Activated naive CD4-positive, alpha-beta T cell treated with anti-CD3 and anti-CD28 coated beads, Interleukin-2, amount 50 U/mL, for 24 hours (primary cell): Measurements from ENCODE around the gene TF.
"Not testable (repeated sequence)": the region's sequence is repeated elsewhere in the genome, so short reads cannot be mapped to it uniquely, and the experiment has no call there.

Experiments used
- H3K27ac Mint-ChIP-seq: one replicate; pipeline ENCODE4 v1.8.0; 2021; ENCODE audit warnings: mild to moderate bottlenecking, mixed read lengths
- H3K27me3 Mint-ChIP-seq: one replicate; pipeline ENCODE4 v1.8.0; 2021; ENCODE audit warnings: mixed read lengths
- H3K36me3 Mint-ChIP-seq: one replicate; pipeline ENCODE4 v1.8.0; 2021; ENCODE audit warnings: mixed read lengths
- H3K4me1 Mint-ChIP-seq: one replicate; pipeline ENCODE4 v1.8.0; 2021; ENCODE audit warnings: mixed read lengths
- H3K4me3 Mint-ChIP-seq: one replicate; pipeline ENCODE4 v1.8.0; 2021; ENCODE audit warnings: mild to moderate bottlenecking, mixed read lengths
- H3K9me3 Mint-ChIP-seq: one replicate; pipeline ENCODE4 v1.8.0; 2021; ENCODE audit warnings: mixed read lengths

The TF gene

GRCh38 chr3:133745981-133746711, at the start of gene TF:
TSS of gene TF (plus strand) at chr3:133746393. CDS start at chr3:133746441, 48 bp downstream.
- Mint-ChIP-seq H3K36me3 (peaks cover 1% of the 10 kb centered on the region), H3K4me3 (no peak within 1 kb of the TSS), H3K4me1 (peaks cover 4% of the 10 kb centered on the region), H3K27me3 (peaks cover 21% of the 10 kb centered on the region), H3K9me3 (no peaks in the 10 kb centered on the region), H3K27ac (no peak within 1 kb of the TSS)

GRCh38 chr3:133697960-133698359, 48.2 kb upstream of the TF start:
- H3K36me3 Mint-ChIP-seq: no peaks in the 10 kb centered on the region
- H3K27ac Mint-ChIP-seq: no peak overlapping the region
- H3K27me3 Mint-ChIP-seq: no peaks in the 10 kb centered on the region
- no peaks in the 10 kb centered on the region for H3K4me1 Mint-ChIP-seq
- no peak overlapping the region for H3K4me3 Mint-ChIP-seq
- H3K9me3 Mint-ChIP-seq: no peaks in the 10 kb centered on the region

- Mint-ChIP-seq H3K4me1 (no peaks in the 10 kb centered on the region), H3K36me3 (no peaks in the 10 kb centered on the region), H3K27me3 (no peaks in the 10 kb centered on the region), H3K4me3 (no peak overlapping the region), H3K9me3 (no peaks in the 10 kb centered on the region), H3K27ac (no peak overlapping the region)
These were observed 46.7 kb upstream of the TF start for GRCh38 chr3:133699467-133699866.

GRCh38 chr3:133699903-133700302, 46.3 kb upstream of the TF start:
- H3K4me3 Mint-ChIP-seq: no peak overlapping the region
- H3K27ac Mint-ChIP-seq: no peak overlapping the region
- no peaks in the 10 kb centered on the region for H3K36me3 Mint-ChIP-seq
- H3K9me3 Mint-ChIP-seq: no peaks in the 10 kb centered on the region
- H3K27me3 Mint-ChIP-seq: no peaks in the 10 kb centered on the region
- H3K4me1 Mint-ChIP-seq: no peaks in the 10 kb centered on the region

GRCh38 chr3:133700351-133700750, 45.8 kb upstream of the TF start:
- H3K4me1 Mint-ChIP-seq: no peaks in the 10 kb centered on the region
- no peaks in the 10 kb centered on the region for H3K9me3 Mint-ChIP-seq
- H3K4me3 Mint-ChIP-seq: no peak overlapping the region
- no peak overlapping the region for H3K27ac Mint-ChIP-seq
- H3K36me3 Mint-ChIP-seq: no peaks in the 10 kb centered on the region
- H3K27me3 Mint-ChIP-seq: no peaks in the 10 kb centered on the region

GRCh38 chr3:133701435-133702358, 44.5 kb upstream of the TF start:
- Mint-ChIP-seq H3K27me3 (peaks cover under 1% of the 10 kb centered on the region), H3K36me3 (no peaks in the 10 kb centered on the region), H3K27ac (no peak overlapping the region), H3K9me3 (no peaks in the 10 kb centered on the region), H3K4me3 (no peak overlapping the region), H3K4me1 (no peaks in the 10 kb centered on the region)

- no peaks in the 10 kb centered on the region for H3K36me3 Mint-ChIP-seq
- no peaks in the 10 kb centered on the region for H3K4me1 Mint-ChIP-seq
- no peak overlapping the region for H3K4me3 Mint-ChIP-seq
- H3K9me3 Mint-ChIP-seq: no peaks in the 10 kb centered on the region
- peaks cover 3% of the 10 kb centered on the region for H3K27me3 Mint-ChIP-seq
- no peak overlapping the region for H3K27ac Mint-ChIP-seq
These were observed 42.3 kb upstream of the TF start for GRCh38 chr3:133703915-133704314.

GRCh38 chr3:133706033-133706432, 40.2 kb upstream of the TF start:
- Mint-ChIP-seq H3K4me1 (no peaks in the 10 kb centered on the region), H3K36me3 (no peaks in the 10 kb centered on the region), H3K27me3 (peaks cover 7% of the 10 kb centered on the region), H3K27ac (no peak overlapping the region), H3K4me3 (no peak overlapping the region), H3K9me3 (no peaks in the 10 kb centered on the region)

GRCh38 chr3:133709139-133709750, 36.9 kb upstream of the TF start:
- no peaks in the 10 kb centered on the region for H3K36me3 Mint-ChIP-seq
- no peaks in the 10 kb centered on the region for H3K9me3 Mint-ChIP-seq
- H3K27me3 Mint-ChIP-seq: peaks cover 7% of the 10 kb centered on the region
- H3K4me1 Mint-ChIP-seq: no peaks in the 10 kb centered on the region
- no peak overlapping the region for H3K4me3 Mint-ChIP-seq
- H3K27ac Mint-ChIP-seq: no peak overlapping the region

- Mint-ChIP-seq H3K4me3 (no peak overlapping the region), H3K4me1 (no peaks in the 10 kb centered on the region), H3K27ac (no peak overlapping the region), H3K9me3 (no peaks in the 10 kb centered on the region), H3K27me3 (peaks cover 7% of the 10 kb centered on the region), H3K36me3 (no peaks in the 10 kb centered on the region)
These were observed 35.2 kb upstream of the TF start for GRCh38 chr3:133711013-133711412.

- peaks cover 3% of the 10 kb centered on the region for H3K27me3 Mint-ChIP-seq
- no peaks in the 10 kb centered on the region for H3K4me1 Mint-ChIP-seq
- H3K9me3 Mint-ChIP-seq: no peaks in the 10 kb centered on the region
- H3K36me3 Mint-ChIP-seq: no peaks in the 10 kb centered on the region
- H3K27ac Mint-ChIP-seq: no peak overlapping the region
- no peak overlapping the region for H3K4me3 Mint-ChIP-seq
These were observed 34.2 kb upstream of the TF start for GRCh38 chr3:133712017-133712416.

GRCh38 chr3:133713347-133713746, 32.8 kb upstream of the TF start:
- H3K9me3 Mint-ChIP-seq: no peaks in the 10 kb centered on the region
- H3K27me3 Mint-ChIP-seq: peaks cover 3% of the 10 kb centered on the region
- H3K4me1 Mint-ChIP-seq: no peaks in the 10 kb centered on the region
- H3K27ac Mint-ChIP-seq: no peak overlapping the region
- H3K36me3 Mint-ChIP-seq: no peaks in the 10 kb centered on the region
- no peak overlapping the region for H3K4me3 Mint-ChIP-seq

- Mint-ChIP-seq H3K4me3 (no peak overlapping the region), H3K27me3 (peaks cover 4% of the 10 kb centered on the region), H3K4me1 (no peaks in the 10 kb centered on the region), H3K27ac (no peak overlapping the region), H3K36me3 (peaks cover 1% of the 10 kb centered on the region), H3K9me3 (peaks cover 4% of the 10 kb centered on the region)
These were observed 28.8 kb upstream of the TF start for GRCh38 chr3:133717424-133717823.

- Mint-ChIP-seq H3K4me1 (no peaks in the 10 kb centered on the region), H3K27me3 (peaks cover 4% of the 10 kb centered on the region), H3K36me3 (peaks cover 3% of the 10 kb centered on the region), H3K27ac (no peak overlapping the region), H3K4me3 (no peak overlapping the region), H3K9me3 (peaks cover 13% of the 10 kb centered on the region)
These were observed 23.3 kb upstream of the TF start for GRCh38 chr3:133722935-133723334.

- no peak overlapping the region for H3K4me3 Mint-ChIP-seq
- peaks cover 5% of the 10 kb centered on the region for H3K36me3 Mint-ChIP-seq
- H3K27ac Mint-ChIP-seq: no peak overlapping the region
- peaks cover 8% of the 10 kb centered on the region for H3K9me3 Mint-ChIP-seq
- peaks cover 14% of the 10 kb centered on the region for H3K27me3 Mint-ChIP-seq
- no peaks in the 10 kb centered on the region for H3K4me1 Mint-ChIP-seq
These were observed 15.2 kb upstream of the TF start for GRCh38 chr3:133730993-133731392.

- not testable (repeated sequence) for H3K36me3 Mint-ChIP-seq, H3K27ac Mint-ChIP-seq, H3K4me1 Mint-ChIP-seq, H3K4me3 Mint-ChIP-seq, H3K9me3 Mint-ChIP-seq
- H3K27me3 Mint-ChIP-seq: peaks cover 16% of the 10 kb centered on the region
These were observed 14.0 kb upstream of the TF start for GRCh38 chr3:133732231-133732630.
